ENCODE measurements around the gene FAM236A.
"Not testable (repeated sequence)": the region's sequence is repeated elsewhere in the genome, so short reads cannot be mapped to it uniquely, and the experiment has no call there.

DNA sequence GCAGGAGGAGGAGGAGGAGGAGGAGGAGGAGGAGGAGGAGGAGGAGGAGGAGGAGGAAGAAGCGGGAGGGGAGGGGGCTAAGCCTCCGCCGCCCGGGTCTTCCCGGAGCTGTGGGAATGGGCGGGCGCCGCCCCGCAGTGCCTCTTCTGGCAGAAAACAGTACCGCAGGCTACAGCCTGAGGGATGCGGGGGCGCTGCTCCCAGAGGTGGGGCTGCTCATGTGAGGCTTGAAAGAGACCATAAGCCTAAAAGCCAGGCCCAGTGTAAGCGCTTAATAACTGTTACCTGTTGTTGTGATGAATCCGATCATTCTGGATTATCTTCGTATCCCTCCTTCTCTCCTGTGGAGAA, 5.8 kb downstream of the FAM236A start, which contains the start of gene DMRTC1:
- TF ChIP-seq, protein P1, sequence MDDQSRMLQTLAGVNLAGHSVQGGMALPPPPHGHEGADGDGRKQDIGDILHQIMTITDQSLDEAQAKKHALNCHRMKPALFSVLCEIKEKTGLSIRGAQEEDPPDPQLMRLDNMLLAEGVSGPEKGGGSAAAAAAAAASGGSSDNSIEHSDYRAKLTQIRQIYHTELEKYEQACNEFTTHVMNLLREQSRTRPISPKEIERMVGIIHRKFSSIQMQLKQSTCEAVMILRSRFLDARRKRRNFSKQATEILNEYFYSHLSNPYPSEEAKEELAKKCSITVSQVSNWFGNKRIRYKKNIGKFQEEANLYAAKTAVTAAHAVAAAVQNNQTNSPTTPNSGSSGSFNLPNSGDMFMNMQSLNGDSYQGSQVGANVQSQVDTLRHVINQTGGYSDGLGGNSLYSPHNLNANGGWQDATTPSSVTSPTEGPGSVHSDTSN (IDR thresholded peaks at IDR 0.05; ENCODE audit: insufficient replicate concordance, low read depth, low read length), result not testable (repeated sequence)
- not testable (repeated sequence) for TF ChIP-seq CHD2 (IDR thresholded peaks at IDR 0.05; ENCODE audit: borderline replicate concordance, low read depth, low read length); POLR2AphosphoS2 (IDR thresholded peaks at IDR 0.05; ENCODE audit: low read depth, low read length)

All from GM12878 (cell line).